ENCODE results near the gene C4orf50.

Gene C4orf50

DNA sequence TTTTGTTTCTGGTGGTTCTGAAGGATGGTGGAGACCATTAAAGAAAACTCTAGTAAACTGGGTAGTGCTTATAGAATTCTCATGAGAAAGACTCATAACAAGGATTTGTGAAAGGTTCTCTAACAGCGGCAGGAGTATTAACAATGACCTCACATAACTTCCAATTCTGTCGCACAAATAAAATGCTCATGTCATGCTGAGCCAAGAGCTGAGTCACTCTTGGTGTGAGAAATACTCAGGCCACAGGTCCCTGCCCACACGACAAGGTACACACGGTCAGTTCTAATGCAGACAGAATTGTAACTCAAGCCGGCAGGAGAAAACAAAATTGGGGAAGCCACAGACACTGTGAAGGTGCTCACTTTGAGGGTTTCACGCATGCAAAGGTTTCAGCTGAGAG lies 34.4 kb upstream of the C4orf50 start:
- H3K4me3 ChIP-seq (ENCODE audit: low read depth, low read length) = no peak overlapping the region
- ChIA-PET CTCF (no interaction called here), POLR2A (no interaction called here)
- DNase-seq (ENCODE audit: low read depth, low spot score) = no peak
- TF ChIP-seq, protein P1, sequence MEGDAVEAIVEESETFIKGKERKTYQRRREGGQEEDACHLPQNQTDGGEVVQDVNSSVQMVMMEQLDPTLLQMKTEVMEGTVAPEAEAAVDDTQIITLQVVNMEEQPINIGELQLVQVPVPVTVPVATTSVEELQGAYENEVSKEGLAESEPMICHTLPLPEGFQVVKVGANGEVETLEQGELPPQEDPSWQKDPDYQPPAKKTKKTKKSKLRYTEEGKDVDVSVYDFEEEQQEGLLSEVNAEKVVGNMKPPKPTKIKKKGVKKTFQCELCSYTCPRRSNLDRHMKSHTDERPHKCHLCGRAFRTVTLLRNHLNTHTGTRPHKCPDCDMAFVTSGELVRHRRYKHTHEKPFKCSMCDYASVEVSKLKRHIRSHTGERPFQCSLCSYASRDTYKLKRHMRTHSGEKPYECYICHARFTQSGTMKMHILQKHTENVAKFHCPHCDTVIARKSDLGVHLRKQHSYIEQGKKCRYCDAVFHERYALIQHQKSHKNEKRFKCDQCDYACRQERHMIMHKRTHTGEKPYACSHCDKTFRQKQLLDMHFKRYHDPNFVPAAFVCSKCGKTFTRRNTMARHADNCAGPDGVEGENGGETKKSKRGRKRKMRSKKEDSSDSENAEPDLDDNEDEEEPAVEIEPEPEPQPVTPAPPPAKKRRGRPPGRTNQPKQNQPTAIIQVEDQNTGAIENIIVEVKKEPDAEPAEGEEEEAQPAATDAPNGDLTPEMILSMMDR (IDR thresholded peaks at IDR 0.05; ENCODE audit: insufficient read depth, low read length, missing control alignments) = no peak

DNA sequence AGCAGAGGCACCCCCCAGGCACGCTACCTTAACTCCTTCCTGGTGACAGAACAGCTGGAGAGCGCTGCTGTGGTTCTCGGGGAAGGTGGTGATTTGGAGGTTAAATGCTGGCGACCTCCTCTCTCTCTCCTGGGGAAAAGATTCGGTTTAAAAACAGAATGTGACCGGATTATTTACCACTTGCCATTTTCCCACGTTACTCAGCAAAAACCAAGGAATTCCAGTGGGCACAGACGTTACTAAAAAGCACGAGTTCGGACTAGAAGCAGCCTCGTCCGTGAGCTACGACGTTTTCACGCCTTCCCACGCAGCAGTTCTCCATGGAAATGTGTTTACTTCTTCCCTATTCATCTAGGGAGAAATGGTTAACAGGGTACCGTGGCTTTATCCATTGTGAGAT lies 32.3 kb upstream of the C4orf50 start:
- POLR2A ChIA-PET = no interaction called here
- CTCF ChIA-PET = no interaction called here
- no peak for DNase-seq (ENCODE audit: low read depth, low spot score)
- H3K4me3 ChIP-seq (ENCODE audit: low read depth, low read length) = no peak overlapping the region
- TF ChIP-seq, protein P1 (IDR thresholded peaks at IDR 0.05; ENCODE audit: insufficient read depth, low read length, missing control alignments) = no peak

DNA sequence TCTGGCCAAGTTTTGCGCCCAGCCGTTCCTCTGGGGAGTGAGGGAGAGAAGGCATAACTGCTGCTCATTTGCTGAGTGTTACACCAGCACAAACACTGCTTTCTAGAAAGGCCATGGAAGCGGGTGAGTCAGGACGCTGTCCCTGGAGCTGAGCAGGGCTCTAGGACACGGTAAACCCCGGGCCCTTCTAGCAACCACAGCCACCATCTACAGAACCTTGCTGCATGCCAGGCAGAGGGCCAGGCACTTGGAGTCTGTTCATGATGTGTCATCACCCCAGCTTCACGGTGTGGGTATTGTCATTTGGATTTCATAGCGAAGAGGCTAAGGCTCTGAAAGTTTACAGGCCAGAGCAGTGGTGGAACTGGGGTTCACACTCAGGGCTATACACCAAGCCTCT lies 31.8 kb upstream of the C4orf50 start:
- TF ChIP-seq, protein P1 (IDR thresholded peaks at IDR 0.05; ENCODE audit: insufficient read depth, low read length, missing control alignments) = no peak
- no peak for DNase-seq (ENCODE audit: low read depth, low spot score)
- no peak overlapping the region for H3K4me3 ChIP-seq (ENCODE audit: low read depth, low read length)
- ChIA-PET POLR2A (no interaction called here), CTCF (no interaction called here)

DNA sequence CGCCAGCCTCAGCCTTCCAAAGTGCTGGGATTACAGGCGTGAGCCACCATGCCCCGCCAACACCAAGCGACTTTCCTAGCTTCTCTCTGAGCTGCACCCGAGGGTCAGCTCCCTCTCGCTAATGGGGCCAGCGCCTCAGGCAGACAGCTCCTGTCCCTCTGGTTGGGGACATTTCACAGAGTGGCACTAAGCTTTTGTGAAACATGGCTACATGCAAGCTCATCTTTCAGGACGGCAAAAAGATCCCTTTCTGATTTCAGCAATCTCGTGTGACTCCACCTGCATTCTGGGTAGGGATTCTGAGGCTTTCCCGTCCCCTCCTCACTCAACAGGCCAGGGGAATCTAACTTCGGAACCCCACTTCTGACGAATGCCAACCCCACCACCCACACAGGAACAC lies 31.0 kb upstream of the C4orf50 start:
- CTCF ChIA-PET = no interaction called here
- no peak overlapping the region for H3K4me3 ChIP-seq (ENCODE audit: low read depth, low read length)
- TF ChIP-seq, protein P1 (IDR thresholded peaks at IDR 0.05; ENCODE audit: insufficient read depth, low read length, missing control alignments) = no peak
- no peak for DNase-seq (ENCODE audit: low read depth, low spot score)
- POLR2A ChIA-PET = no interaction called here

DNA sequence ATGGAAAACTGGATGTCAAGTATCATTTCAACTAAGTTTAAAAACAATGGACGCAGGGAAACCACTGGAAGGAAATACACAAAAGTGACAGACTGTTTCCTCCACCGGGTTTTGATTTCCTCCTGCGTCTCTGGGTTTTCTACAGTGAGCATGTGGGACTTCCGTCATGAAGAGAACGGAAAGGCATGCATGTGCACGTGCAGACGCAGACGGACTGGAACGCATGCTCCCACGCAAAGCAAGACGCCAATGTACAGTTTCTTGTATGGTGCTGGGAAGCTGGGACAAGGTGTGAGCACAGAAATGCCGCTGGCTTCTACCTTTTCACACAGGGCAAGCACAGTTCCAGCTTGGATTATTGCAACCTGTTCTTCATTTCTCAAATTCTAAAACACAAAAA lies 30.3 kb upstream of the C4orf50 start:
- CTCF ChIA-PET = no interaction called here
- POLR2A ChIA-PET = no interaction called here
- no peak overlapping the region for H3K4me3 ChIP-seq (ENCODE audit: low read depth, low read length)
- TF ChIP-seq, protein P1 (IDR thresholded peaks at IDR 0.05; ENCODE audit: insufficient read depth, low read length, missing control alignments) = no peak
- DNase-seq (ENCODE audit: low read depth, low spot score) = no peak

DNA sequence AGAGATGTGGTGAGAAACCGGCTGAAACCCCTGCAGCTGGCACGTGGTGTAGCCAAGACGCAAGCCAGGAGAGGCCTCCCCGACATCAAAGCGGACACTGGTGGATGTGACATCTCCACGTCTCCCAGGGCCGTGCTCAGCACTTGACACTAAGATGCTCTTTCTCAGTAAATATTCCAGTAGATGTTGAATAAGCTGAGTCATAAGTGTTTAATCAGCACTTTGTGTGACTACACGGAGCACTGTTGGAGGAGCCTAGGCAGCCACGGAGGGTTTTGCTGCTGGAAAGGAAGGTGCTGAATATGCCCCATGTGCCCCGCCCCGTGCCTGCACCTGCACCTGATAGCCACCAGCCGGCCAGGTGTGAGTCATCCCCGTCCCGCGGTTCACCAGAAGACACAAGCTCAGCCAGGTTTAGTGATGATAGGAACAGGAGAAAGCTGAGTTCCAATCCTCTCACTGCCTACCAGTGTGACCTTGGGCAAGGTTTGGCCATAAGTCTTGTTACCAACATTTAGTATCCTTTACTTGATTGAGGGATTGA lies 29.0 kb upstream of the C4orf50 start:
- DNase-seq (ENCODE audit: low read depth, low spot score) = no peak
- TF ChIP-seq, protein P1 (IDR thresholded peaks at IDR 0.05; ENCODE audit: insufficient read depth, low read length, missing control alignments) = no peak
- ChIA-PET CTCF (no interaction called here), POLR2A (no interaction called here)
- H3K4me3 ChIP-seq (ENCODE audit: low read depth, low read length) = no peak overlapping the region

All from AG04449 (cell line).